Osteoblast (primary cell): ENCODE results near the gene CADPS. TPM values are rescaled to one million over a fixed set of nuclear protein-coding genes. Genes with fewer than 3 reads are reported as not detected.
A peak's percentile ranks its signal among the peaks of the same experiment; 100 is the strongest.

Source experiments
- DNase-seq: peaks from one replicate; pipeline ENCODE4 v3.0.0; 2011; ENCODE audit warnings: low spot score, mixed read lengths; ENCODE audit not compliant: insufficient read length; ENCODE audit errors: missing footprints
- H2AFZ ChIP-seq: 2 replicates; pipeline ENCODE4 v1.6.0; 2011; ENCODE audit warnings: mild to moderate bottlenecking, low read length
- H3K27ac ChIP-seq: 2 replicates; pipeline ENCODE4 v1.5.1; 2011; ENCODE audit warnings: mild to moderate bottlenecking, low read depth, low read length, moderate library complexity
- H3K27me3 ChIP-seq: 2 replicates; pipeline ENCODE4 v1.6.0; 2012; ENCODE audit warnings: mild to moderate bottlenecking, control low read depth, inconsistent platforms, low read length, moderate library complexity; ENCODE audit not compliant: insufficient read depth
- H3K36me3 ChIP-seq: 2 replicates; pipeline ENCODE4 v1.5.1; 2011; ENCODE audit warnings: mild to moderate bottlenecking, low read length, control low read depth, moderate library complexity; ENCODE audit not compliant: insufficient read depth
- H3K4me1 ChIP-seq: 2 replicates; pipeline ENCODE4 v1.5.1; 2011; ENCODE audit warnings: mild to moderate bottlenecking, low read length, control low read depth, moderate library complexity; ENCODE audit not compliant: insufficient read depth
- H3K4me2 ChIP-seq: 2 replicates; pipeline ENCODE4 v1.6.0; 2011; ENCODE audit warnings: mild to moderate bottlenecking, low read length; ENCODE audit not compliant: insufficient read depth
- H3K4me3 ChIP-seq: fragments of 200-600 bp; sonication (generic); 3 replicates; pipeline ENCODE4 v1.5.1; 2012; ENCODE audit warnings: mild to moderate bottlenecking, low read length, inconsistent platforms; ENCODE audit not compliant: insufficient read depth
- H3K79me2 ChIP-seq: 2 replicates; pipeline ENCODE4 v1.6.0; 2012; ENCODE audit warnings: mild to moderate bottlenecking, low read length, control low read depth, inconsistent platforms; ENCODE audit not compliant: insufficient read depth
- H3K9me3 ChIP-seq: 2 replicates; pipeline ENCODE4 v1.5.1; 2011; ENCODE audit warnings: low read depth, low read length, control low read depth
- H4K20me1 ChIP-seq: 2 replicates; pipeline ENCODE4 v1.6.0; 2012; ENCODE audit warnings: mild to moderate bottlenecking, low read length, control low read depth; ENCODE audit not compliant: insufficient read depth
- total RNA-seq: library from RNA; depleted of rRNA; stranded (reverse); fragments of >200 nt; gene quantifications from 2 replicates; pipeline ENCODE4 v1.2.3, GENCODE V29; 2012
- TF ChIP-seq, protein P1 (sequence below): IDR thresholded peaks from 2 replicates; pipeline ENCODE4 v1.5.1; 2011; ENCODE audit warnings: mild to moderate bottlenecking, low read depth, low read length, moderate library complexity; ENCODE audit errors: extremely low read depth

The CADPS gene
- total RNA-seq, 1 donor: not detected

DNA sequence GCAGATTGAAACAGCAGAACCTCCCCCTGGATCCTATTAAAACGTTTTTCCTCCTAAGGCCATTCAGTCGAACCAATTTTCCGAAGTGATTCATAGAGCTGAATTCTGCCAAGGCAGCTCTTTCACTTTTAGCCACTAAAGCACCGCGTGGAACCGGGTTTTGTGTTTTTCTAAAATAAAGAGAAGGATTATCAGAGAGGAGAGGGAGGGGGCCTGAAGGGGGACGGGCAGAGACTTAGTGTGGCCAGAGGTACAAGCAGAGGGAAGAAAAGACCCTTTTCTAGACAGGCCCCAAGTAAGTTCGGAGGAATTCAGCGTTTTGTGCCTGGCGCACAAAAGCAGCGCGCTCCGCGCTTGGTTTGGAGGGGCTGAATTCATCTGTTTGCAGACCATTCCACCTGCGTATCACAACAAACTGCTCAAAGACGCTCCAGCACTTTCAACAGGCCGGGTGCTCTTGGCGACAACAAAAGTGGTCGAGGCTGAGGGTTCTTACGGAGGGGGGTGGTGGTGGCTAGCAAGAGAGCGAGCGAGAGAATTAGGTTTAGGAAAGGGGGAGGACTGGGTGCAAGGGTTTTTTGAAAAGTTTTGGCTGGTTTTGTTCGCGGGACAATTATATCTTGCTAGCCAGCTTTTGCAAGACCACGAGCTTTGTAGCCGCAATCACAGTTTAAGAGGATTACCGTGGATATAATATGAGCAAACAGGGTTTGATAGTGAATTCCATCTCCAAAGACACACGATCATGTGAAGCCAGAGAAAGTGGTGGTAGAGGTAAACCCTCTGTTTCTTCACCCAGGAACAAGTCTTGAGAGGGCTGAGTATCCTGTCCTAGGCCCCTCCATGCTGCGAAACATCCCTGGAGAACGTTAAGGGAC lies 500.6 kb downstream of the CADPS start:
- Histone ChIP-seq H2AFZ (no peak overlapping the region), H3K27me3 (peaks cover 97% of the 10 kb centered on the region), H3K4me3 (peak overlapping the region; percentile 65)

DNA sequence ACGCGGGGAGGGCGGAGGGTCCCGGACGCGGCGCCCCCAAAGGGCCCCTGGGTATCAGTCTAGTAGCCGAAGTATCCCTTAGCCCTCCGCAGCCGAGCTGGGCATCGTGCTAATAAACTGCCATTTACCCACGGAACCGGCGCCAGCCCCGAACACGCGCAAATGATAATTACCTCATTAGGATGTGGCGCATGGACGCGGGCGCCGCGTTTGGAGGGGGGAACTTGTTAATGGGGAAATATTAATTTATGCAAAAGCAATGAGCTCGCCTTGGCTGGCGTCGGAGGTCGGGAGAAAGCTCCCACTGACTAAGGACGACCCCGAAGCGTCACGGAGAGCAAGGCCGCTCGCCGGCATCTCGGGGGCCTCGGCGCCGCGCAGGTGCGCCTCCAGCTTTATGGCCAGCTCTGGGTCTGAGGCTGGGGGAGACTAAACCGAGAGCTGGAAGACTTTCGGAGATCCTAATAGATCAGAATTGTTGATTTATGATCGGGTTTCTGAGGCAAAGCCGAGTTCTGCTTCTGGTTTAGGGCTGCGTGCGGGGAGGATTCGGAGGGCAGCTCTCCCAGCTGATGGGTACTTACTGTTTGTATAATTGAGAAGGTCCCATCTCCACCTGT lies 501.4 kb downstream of the CADPS start:
- H4K20me1 ChIP-seq: no peaks in the 10 kb centered on the region
- no peaks in the 10 kb centered on the region for H3K9me3 ChIP-seq
- H3K36me3 ChIP-seq: no peaks in the 10 kb centered on the region
- H3K27ac ChIP-seq: no peak overlapping the region
- no peaks in the 10 kb centered on the region for H3K79me2 ChIP-seq
- peaks cover 97% of the 10 kb centered on the region for H3K27me3 ChIP-seq
- H2AFZ ChIP-seq: no peak overlapping the region
- H3K4me3 ChIP-seq: peak overlapping the region; percentile 65
- DNase-seq: no peak
- TF ChIP-seq, protein P1, sequence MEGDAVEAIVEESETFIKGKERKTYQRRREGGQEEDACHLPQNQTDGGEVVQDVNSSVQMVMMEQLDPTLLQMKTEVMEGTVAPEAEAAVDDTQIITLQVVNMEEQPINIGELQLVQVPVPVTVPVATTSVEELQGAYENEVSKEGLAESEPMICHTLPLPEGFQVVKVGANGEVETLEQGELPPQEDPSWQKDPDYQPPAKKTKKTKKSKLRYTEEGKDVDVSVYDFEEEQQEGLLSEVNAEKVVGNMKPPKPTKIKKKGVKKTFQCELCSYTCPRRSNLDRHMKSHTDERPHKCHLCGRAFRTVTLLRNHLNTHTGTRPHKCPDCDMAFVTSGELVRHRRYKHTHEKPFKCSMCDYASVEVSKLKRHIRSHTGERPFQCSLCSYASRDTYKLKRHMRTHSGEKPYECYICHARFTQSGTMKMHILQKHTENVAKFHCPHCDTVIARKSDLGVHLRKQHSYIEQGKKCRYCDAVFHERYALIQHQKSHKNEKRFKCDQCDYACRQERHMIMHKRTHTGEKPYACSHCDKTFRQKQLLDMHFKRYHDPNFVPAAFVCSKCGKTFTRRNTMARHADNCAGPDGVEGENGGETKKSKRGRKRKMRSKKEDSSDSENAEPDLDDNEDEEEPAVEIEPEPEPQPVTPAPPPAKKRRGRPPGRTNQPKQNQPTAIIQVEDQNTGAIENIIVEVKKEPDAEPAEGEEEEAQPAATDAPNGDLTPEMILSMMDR: no peak
- H3K4me2 ChIP-seq: peak overlapping the region; percentile 82
- no peaks in the 10 kb centered on the region for H3K4me1 ChIP-seq

More for the DNA sequence above, 500.6 kb downstream of the CADPS start:
- Histone ChIP-seq H3K36me3 (no peaks in the 10 kb centered on the region), H3K4me1 (no peaks in the 10 kb centered on the region), H3K9me3 (no peaks in the 10 kb centered on the region), H4K20me1 (no peaks in the 10 kb centered on the region), H3K27ac (no peak overlapping the region), H3K4me2 (peak overlapping the region; percentile 82), H3K79me2 (no peaks in the 10 kb centered on the region)
- TF ChIP-seq, protein P1: no peak
- peak; percentile 96 for DNase-seq

DNA sequence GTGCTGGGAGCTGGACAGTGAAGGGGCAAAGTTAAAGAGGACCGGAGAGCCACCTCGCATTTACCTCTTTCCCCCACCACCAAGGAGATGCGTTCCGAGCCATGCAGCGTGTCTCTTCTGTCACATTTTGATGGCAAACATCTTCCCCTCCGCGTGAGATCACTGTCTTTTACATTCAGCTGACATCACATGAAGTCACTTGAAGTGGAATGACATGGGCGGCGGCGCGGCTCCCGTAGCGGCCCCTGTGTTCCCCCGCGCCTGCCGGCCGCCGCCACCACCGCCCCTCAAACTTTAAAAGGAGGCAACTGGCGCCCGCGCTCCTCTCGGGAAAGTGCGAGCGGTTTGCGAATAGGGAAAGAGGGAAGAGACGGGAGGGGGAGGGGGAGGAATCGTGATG lies 502.0 kb downstream of the CADPS start, which contains the start of gene FEZF2:
TSS of gene FEZF2 (minus strand) at position 336 of the 400 bp plus-strand sequence. CDS start 682 bp downstream, outside the sequence.
- Histone ChIP-seq H3K27me3 (peaks cover 97% of the 10 kb centered on the region), H4K20me1 (no peaks in the 10 kb centered on the region), H3K36me3 (no peaks in the 10 kb centered on the region)

More for the DNA sequence above, 502.0 kb downstream of the CADPS start, which contains the start of gene FEZF2:
- H3K9me3 ChIP-seq: no peaks in the 10 kb centered on the region
- peak within 1 kb of the TSS; percentile 65 for H3K4me3 ChIP-seq
- H3K79me2 ChIP-seq: no peaks in the 10 kb centered on the region
- no peak within 1 kb of the TSS for H2AFZ ChIP-seq
- TF ChIP-seq, protein P1: no peak
- no peak within 1 kb of the TSS for H3K27ac ChIP-seq
- H3K4me2 ChIP-seq: peak within 1 kb of the TSS; percentile 82
- H3K4me1 ChIP-seq: no peaks in the 10 kb centered on the region
- no peak for DNase-seq
